K562 (cell line): Measurements from ENCODE around the gene ITSN1. TPM values are rescaled to one million over a fixed set of nuclear protein-coding genes. Genes with fewer than 3 reads are reported as not detected.

Experiments used
- ATAC-seq: fragments of 200-7000 bp; cut with Tn5 transposase; 3 replicates; pipeline ENCODE4 v1.9.1; 2020; ENCODE audit warnings: moderate library complexity
- BruUV-seq: library from RNA; stranded (reverse); fragments of 400-500 nt; replicated peaks from 2 replicates; lab custom pipeline; 2021; lab: Mats Ljungman, UMichigan
- CTCF ChIA-PET: fragments of 300-600 bp; formaldehyde crosslinking; extraction: SDS; loops from one replicate; lab custom pipeline; 2021; ENCODE audit warnings: low intra/inter-chr PET ratio; lab: Yijun Ruan, JAX
- POLR2A ChIA-PET: fragments of 300-600, 350-650 bp; sonication (Branson Sonifier 250); formaldehyde crosslinking; extraction: SDS; loops from one replicate; lab custom pipeline; 2021; ENCODE audit warnings: antibody characterized with exemption, inconsistent platforms; lab: Yijun Ruan, JAX
- DNase-seq, 4 experiments: peaks; one replicate each; pipeline versions ENCODE4 v3.0.0 to v3.0.0-alpha.2; 2011 to 2018; ENCODE audit warnings: low spot score in 3 of 4, mixed read lengths in 3 of 4; ENCODE audit errors: extremely low read depth in 1 of 4
- FAIRE-seq: peaks from 2 replicates; lab custom pipeline; 2011; peaks lifted over from hg19 to GRCh38; lab: Jason Lieb, UNC
- H2AFZ ChIP-seq: 2 replicates; pipeline ENCODE4 v1.6.0; 2011; ENCODE audit warnings: low read depth, low read length, control low read depth, inconsistent platforms
- H3K27ac ChIP-seq: fragments of 200-600 bp; 3 replicates; pipeline ENCODE4 v1.8.0; 2011; ENCODE audit warnings: low read depth, mild to moderate bottlenecking, control low read depth, inconsistent platforms, low read length, moderate library complexity, mixed read lengths; ENCODE audit errors: extremely low read depth
- H3K27me3 ChIP-seq, 2 experiments: fragments of 300-600 bp in 1 of 2; 2 replicates in 1 of 2; 3 replicates in 1 of 2; pipeline versions ENCODE4 v1.6.0 to v1.8.0; 2011; ENCODE audit warnings: inconsistent platforms in 2 of 2, low read length in 2 of 2, mild to moderate bottlenecking in 1 of 2, mixed read lengths in 1 of 2, moderate library complexity in 1 of 2; ENCODE audit not compliant: control insufficient read depth in 2 of 2, insufficient read depth in 2 of 2
- H3K36me3 ChIP-seq: fragments of 300-600 bp; 3 replicates; pipeline ENCODE4 v1.8.0; 2011; ENCODE audit warnings: mild to moderate bottlenecking, low read length, inconsistent platforms; ENCODE audit not compliant: control insufficient read depth, insufficient read depth
- H3K4me1 ChIP-seq, 2 experiments: fragments of 200-600 bp in 1 of 2; replicated peaks in 1 of 2; 2 replicates in 1 of 2; 3 replicates in 1 of 2; pipeline versions ENCODE4 v1.5.1 to v1.8.0; 2011; ENCODE audit warnings: inconsistent platforms in 2 of 2, low read length in 2 of 2, mild to moderate bottlenecking in 1 of 2, mixed read lengths in 1 of 2, moderate library complexity in 1 of 2; ENCODE audit not compliant: control insufficient read depth in 2 of 2, insufficient read depth in 2 of 2
- H3K4me2 ChIP-seq: 2 replicates; pipeline ENCODE4 v1.6.1; 2011; ENCODE audit warnings: low read length, control low read depth, inconsistent platforms, mixed read lengths; ENCODE audit not compliant: insufficient read depth
- H3K4me3 ChIP-seq: fragments of 200-600 bp; sonication (generic), shearing (Covaris generic); 2 replicates; pipeline ENCODE4 v1.5.1; 2016; ENCODE audit warnings: control low read depth, inconsistent platforms
- H3K79me2 ChIP-seq: fragments of 200-600 bp; 3 replicates; pipeline ENCODE4 v1.8.0; 2011; ENCODE audit warnings: low read length, inconsistent platforms; ENCODE audit not compliant: control insufficient read depth, insufficient read depth
- H3K9ac ChIP-seq, 2 experiments: 2 replicates each; pipeline versions ENCODE4 v1.6.0 to v1.6.1; 2011; ENCODE audit warnings: low read depth in 2 of 2, low read length in 2 of 2, control low read depth in 1 of 2, inconsistent platforms in 1 of 2, mild to moderate bottlenecking in 1 of 2, mixed read lengths in 1 of 2; ENCODE audit not compliant: insufficient read depth in 1 of 2
- H3K9me1 ChIP-seq: one replicate; pipeline ENCODE4 v1.6.0; 2011; ENCODE audit warnings: inconsistent platforms, mild to moderate bottlenecking, low read length, moderate library complexity; ENCODE audit not compliant: control insufficient read depth, insufficient read depth
- H3K9me3 ChIP-seq: replicated peaks from 2 replicates; pipeline ENCODE4 v1.5.1; 2011; ENCODE audit warnings: low read depth, low read length, inconsistent platforms; ENCODE audit not compliant: control insufficient read depth, insufficient read depth
- H4K20me1 ChIP-seq: replicated peaks from 2 replicates; pipeline ENCODE4 v1.6.1; 2011; ENCODE audit warnings: low read length, inconsistent platforms, mixed read lengths; ENCODE audit not compliant: control insufficient read depth, insufficient read depth
- CBX5 ChIP-seq: IDR thresholded peaks from 2 replicates; pipeline ENCODE4 v1.6.1; 2014; ENCODE audit warnings: low read depth, borderline replicate concordance
- CREM ChIP-seq: IDR thresholded peaks from 2 replicates; pipeline ENCODE4 v1.6.1; 2014; ENCODE audit warnings: antibody characterized with exemption, low read depth
- ELK1 ChIP-seq: sonication (generic); formaldehyde crosslinking; IDR thresholded peaks from 2 replicates; pipeline ENCODE4 v1.8.1; 2022; ENCODE audit warnings: missing genetic modification reagents
- FUS ChIP-seq: fragments of 200-400 bp; formaldehyde crosslinking; optimal IDR thresholded peaks from 2 replicates; pipeline ENCODE3; 2017; ENCODE audit warnings: low read depth, low read length
- HNRNPL ChIP-seq: fragments of 200-400 bp; formaldehyde crosslinking; IDR thresholded peaks from 2 replicates; pipeline ENCODE4 v1.6.1; 2017; ENCODE audit warnings: low read depth, mild to moderate bottlenecking, low read length
- MECOM ChIP-seq: fragments of 250-450 bp; sonication (Bioruptor Pico); IDR thresholded peaks from 2 replicates; pipeline ENCODE4 v1.8.0; 2022; ENCODE audit warnings: inconsistent platforms
- NR2C2 ChIP-seq, 2 experiments: fragments of 200-800 bp in 1 of 2; sonication (Bioruptor generic) in 1 of 2; sonication (generic) in 1 of 2; formaldehyde crosslinking in 1 of 2; IDR thresholded peaks; 2 replicates each; pipeline versions ENCODE4 v1.6.1 to v1.8.0; 2016 to 2022; ENCODE audit warnings: mild to moderate bottlenecking in 1 of 2, missing compliant biosample characterization in 1 of 2, missing genetic modification characterization in 1 of 2, missing genetic modification reagents in 1 of 2
- POLR3A ChIP-seq: IDR thresholded peaks from 2 replicates; pipeline ENCODE4 v1.6.1; 2011; ENCODE audit warnings: borderline replicate concordance, mild to moderate bottlenecking, moderate library complexity; ENCODE audit not compliant: insufficient read length, insufficient read depth; ENCODE audit errors: extremely low read depth
- PTTG1 ChIP-seq: fragments of 450-650 bp; IDR thresholded peaks from 2 replicates; pipeline ENCODE4 v1.6.1; 2016; ENCODE audit warnings: low read depth, mild to moderate bottlenecking, missing genetic modification characterization, missing compliant biosample characterization
- RB1 ChIP-seq: fragments of 450-650 bp; IDR thresholded peaks from 2 replicates; pipeline ENCODE4 v1.6.1; 2017; ENCODE audit warnings: low read depth, mild to moderate bottlenecking
- SP1 ChIP-seq: sonication (generic); formaldehyde crosslinking; IDR thresholded peaks from 2 replicates; pipeline ENCODE4 v1.8.1; 2022; ENCODE audit warnings: mild to moderate bottlenecking, missing genetic modification reagents
- THRAP3 ChIP-seq: fragments of 450-650 bp; IDR thresholded peaks from 2 replicates; pipeline ENCODE4 v1.6.1; 2016; ENCODE audit warnings: mild to moderate bottlenecking, inconsistent platforms, borderline replicate concordance
- XRCC5 ChIP-seq: fragments of 200-400 bp; formaldehyde crosslinking; IDR thresholded peaks from 2 replicates; pipeline ENCODE4 v1.6.1; 2017; ENCODE audit warnings: low read depth, mild to moderate bottlenecking, low read length
- ZNF174 ChIP-seq: fragments of 250-450 bp; sonication (Bioruptor Pico); IDR thresholded peaks from 2 replicates; pipeline ENCODE4 v1.4.0; 2020; ENCODE audit warnings: mild to moderate bottlenecking
- ZNF184 ChIP-seq: sonication (generic); formaldehyde crosslinking; IDR thresholded peaks from 2 replicates; pipeline ENCODE4 v1.5.0; 2020; ENCODE audit warnings: missing genetic modification reagents
- ZNF263 ChIP-seq: sonication (generic); formaldehyde crosslinking; IDR thresholded peaks from 2 replicates; pipeline ENCODE4 v1.8.0; 2022; ENCODE audit warnings: mild to moderate bottlenecking, missing genetic modification reagents, borderline replicate concordance
- WGBS: fragments of 100-300 bp; shearing (Covaris generic); methylation state at CpG from one replicate; pipeline ENCODE4 v1.1.6; 2016; ENCODE audit warnings: low coverage, mixed read lengths; ENCODE audit not compliant: insufficient coverage; ENCODE audit errors: missing lambda C conversion rate; 5-methylcytosine and 5-hydroxymethylcytosine counted together
- in situ Hi-C: fragments of 300-500 bp; cut with MboI; formaldehyde crosslinking; loops from 4 replicates; pipeline ENCODE4 v1.15.0; 2018; ENCODE audit warnings: inconsistent platforms, mixed read lengths
- intact Hi-C: fragments of 100-400 bp; cut with micrococcal nuclease; formaldehyde crosslinking; loops from 2 replicates; pipeline ENCODE4 v1.14.2; 2022
- polyA plus RNA-seq, 8 experiments: library from polyadenylated mRNA; depleted of rRNA in 4 of 8; stranded (reverse) in 5 of 8; unstranded in 3 of 8; fragments of >200 nt; fragmentation: Nextera tagmentation in 2 of 8; fragmentation: Illumina TruSeq in 1 of 8; extraction: Ambion mirVana in 2 of 8; extraction: Trizol in 1 of 8; gene quantifications; 2 replicates each; pipeline versions ENCODE4 v1.2.1 to v1.2.3, GENCODE V29; 2011 to 2014; ENCODE audit warnings: inconsistent platforms in 1 of 8, missing spikeins in 1 of 8
- total RNA-seq, 7 experiments: library from RNA; depleted of rRNA in 6 of 7; stranded (reverse); fragments of >200 nt in 6 of 7; fragmentation: Illumina TruSeq in 2 of 7; extraction: Trizol in 2 of 7; gene quantifications; 2 replicates each; pipeline versions ENCODE4 v1.2.1 to v1.2.3, GENCODE V29; 2011 to 2021; ENCODE audit warnings: low replicate concordance in 1 of 7

Gene ITSN1
- total and polyA plus RNA-seq, 9 of the 15 experiments (the other 6 are each of a cell fraction or from before 2014, with no cell fraction given), result 1.1 to 12.6 (median 4.8) TPM

GRCh38 chr21:33849834-33850233 lies 207.5 kb downstream of the ITSN1 start:
- H3K9me3 ChIP-seq, result no peaks in the 10 kb centered on the region; the same call in 1 of the 2 replicates
- H3K9ac ChIP-seq, result no peak overlapping the region
- no TSS peak for BruUV-seq
- no peak for FAIRE-seq
- no peaks in the 10 kb centered on the region for H3K36me3 ChIP-seq
- H2AFZ ChIP-seq, result no peak overlapping the region
- 0 out of 2 replicates have a peak, but pooled peaks cover 3% of the 10 kb centered on the region for H4K20me1 ChIP-seq
- in situ Hi-C loops, result no loop called here
- TF ChIP-seq XRCC5 (no peak), POLR3A (no peak), RB1 (no peak), CBX5 (no peak), ZNF263 (CRISPR knock-in tag) (no peak), ZNF174 (CRISPR knock-in tag) (no peak)
- peaks cover 50 to 72% of the 10 kb centered on the region in 2 experiments for H3K27me3 ChIP-seq
- DNase-seq, result no peak
- H3K9me1 ChIP-seq, result no peaks in the 10 kb centered on the region
- H3K27ac ChIP-seq, result no peak overlapping the region
- no peak for ATAC-seq
- no peak overlapping the region for H3K4me3 ChIP-seq
- intact Hi-C loops, result no loop called here
- no peaks in the 10 kb centered on the region for H3K79me2 ChIP-seq
- ChIA-PET POLR2A (interaction anchor here (0.8 kb wide), 1 partner anchor 21 kb away, joined by 3 read pairs; no protein-coding TSS in a partner anchor), CTCF (no interaction called here)
- no peak overlapping the region for H3K4me2 ChIP-seq
- H3K4me1 ChIP-seq, result no peaks in the 10 kb centered on the region; a peak in 3 of 5 replicates

GRCh38 chr21:33850401-33850800 lies 208.1 kb downstream of the ITSN1 start:
- no peak overlapping the region for H3K27ac ChIP-seq
- BruUV-seq, result no TSS peak
- H3K4me2 ChIP-seq, result no peak overlapping the region
- H3K9ac ChIP-seq, result no peak overlapping the region
- H3K79me2 ChIP-seq, result no peaks in the 10 kb centered on the region
- H3K4me1 ChIP-seq, result no peaks in the 10 kb centered on the region; a peak in 2 of 5 replicates
- no peaks in the 10 kb centered on the region for H3K36me3 ChIP-seq
- intact Hi-C loops (no loop called here), in situ Hi-C loops (no loop called here)
- no peak overlapping the region for H2AFZ ChIP-seq
- DNase-seq (no peak), ATAC-seq (no peak), FAIRE-seq (no peak)
- 0 out of 2 replicates have a peak, but pooled peaks cover 3% of the 10 kb centered on the region for H4K20me1 ChIP-seq
- ChIA-PET CTCF (no interaction called here), POLR2A (no interaction called here)
- no peaks in the 10 kb centered on the region; the same call in 1 of the 2 replicates for H3K9me3 ChIP-seq
- peaks cover 46 to 70% of the 10 kb centered on the region in 2 experiments for H3K27me3 ChIP-seq
- no peaks in the 10 kb centered on the region for H3K9me1 ChIP-seq
- no peak overlapping the region for H3K4me3 ChIP-seq
- no peak for TF ChIP-seq FUS
- TF ChIP-seq ELK1 (CRISPR knock-in tag), result no peak
- TF ChIP-seq HNRNPL, result no peak
- TF ChIP-seq NR2C2 (CRISPR knock-in tag; IDR thresholded peaks at IDR 0.05), result no peak
- TF ChIP-seq NR2C2 (tag; IDR thresholded peaks at IDR 0.05), result no peak
- TF ChIP-seq ZNF184, result no peak
- TF ChIP-seq MECOM (CRISPR knock-in tag), result no peak
- no peak for TF ChIP-seq THRAP3
- no peak for TF ChIP-seq CREM
- no peak for TF ChIP-seq SP1
- no peak for TF ChIP-seq PTTG1 (tag)
- 2% methylated on average over 11 of the region's 11 CpGs for WGBS
